ENCODE data around the gene C14orf180.

C14orf180 gene

DNA sequence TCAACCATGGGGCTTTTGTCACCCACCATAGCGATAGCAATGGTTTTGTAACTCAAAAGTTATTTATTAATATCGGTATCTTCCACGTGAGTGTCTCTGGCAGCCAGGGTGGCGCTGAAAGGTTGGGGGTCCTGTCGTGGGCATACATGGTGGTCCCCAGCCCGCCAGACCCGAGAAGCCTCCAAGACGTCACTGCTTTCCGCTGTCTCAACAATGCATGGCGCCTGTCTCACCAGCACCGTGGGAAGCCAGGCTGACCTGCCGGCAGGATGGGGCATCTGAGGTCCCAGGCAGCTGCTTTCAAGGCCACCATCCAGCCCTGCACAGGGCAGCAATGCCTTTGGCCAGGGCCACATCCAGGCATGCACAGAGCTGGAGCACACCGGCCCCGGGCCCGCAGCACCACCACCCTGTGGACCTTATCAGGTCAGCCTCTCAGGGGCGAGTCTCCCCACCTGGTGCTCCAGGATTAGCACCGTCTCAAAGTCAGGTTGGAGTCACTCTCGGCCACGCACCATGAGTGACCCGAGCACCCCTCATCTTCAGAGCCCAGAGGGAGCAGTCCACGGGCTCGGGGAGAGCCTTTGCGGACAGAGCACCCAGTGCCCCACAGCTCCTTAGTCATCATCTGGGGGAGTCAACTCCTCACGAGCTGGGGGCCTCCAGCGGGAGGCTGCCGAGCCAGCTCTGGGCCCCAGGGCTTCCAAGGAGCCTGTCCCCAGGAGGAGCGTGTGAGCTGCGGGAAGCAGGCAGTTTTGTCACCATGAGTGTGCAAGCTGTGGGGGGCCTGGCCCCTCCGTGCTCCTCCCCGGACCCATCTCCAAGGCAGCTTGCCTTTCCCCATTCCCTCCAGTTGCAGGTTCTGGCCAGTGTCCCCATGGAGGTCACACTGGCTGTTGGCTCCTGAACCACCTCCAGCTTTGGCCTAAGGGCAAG is 14.6 kb upstream of the C14orf180 start:
- Mint-ChIP-seq H3K9me3 (no peaks in the 10 kb centered on the region), H3K4me3 (no peak overlapping the region), H3K4me1 (no peaks in the 10 kb centered on the region), H3K27me3 (peaks cover 2% of the 10 kb centered on the region), H3K27ac (no peak overlapping the region), H3K36me3 (no peaks in the 10 kb centered on the region)

GRCh38 chr14:104567141-104567956 is 12.2 kb upstream of the C14orf180 start:
- Mint-ChIP-seq H3K36me3 (no peaks in the 10 kb centered on the region), H3K9me3 (no peaks in the 10 kb centered on the region), H3K27ac (no peak overlapping the region), H3K4me1 (no peaks in the 10 kb centered on the region), H3K27me3 (peaks cover 2% of the 10 kb centered on the region), H3K4me3 (no peak overlapping the region)

- Mint-ChIP-seq H3K9me3 (no peaks in the 10 kb centered on the region), H3K4me1 (no peaks in the 10 kb centered on the region), H3K27ac (no peak overlapping the region), H3K36me3 (no peaks in the 10 kb centered on the region), H3K4me3 (no peak overlapping the region), H3K27me3 (peaks cover 2% of the 10 kb centered on the region)
Observed at GRCh38 chr14:104567957-104568225, 11.7 kb upstream of the C14orf180 start.

DNA sequence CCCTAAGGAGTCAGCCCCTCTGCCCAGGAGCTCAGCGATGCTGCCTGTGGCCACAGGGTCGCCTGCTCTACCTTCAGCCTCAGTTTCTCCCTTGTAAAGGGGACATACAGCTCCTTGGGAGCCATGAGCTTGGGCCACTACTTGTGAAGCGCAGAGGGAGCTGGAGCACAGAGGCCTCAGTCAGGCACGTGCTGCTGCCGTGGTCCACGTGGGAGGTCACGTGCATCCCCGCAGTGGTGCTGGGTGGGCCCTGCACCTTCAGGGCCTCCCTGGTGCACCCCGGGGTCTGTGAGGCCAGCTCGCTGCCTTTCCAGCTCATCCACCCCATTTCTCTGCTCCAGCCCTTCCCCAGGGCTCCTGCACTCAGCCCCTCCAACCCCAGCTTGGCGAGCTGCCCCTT is 10.9 kb upstream of the C14orf180 start:
- Mint-ChIP-seq H3K4me3 (no peak overlapping the region), H3K4me1 (no peaks in the 10 kb centered on the region), H3K27me3 (peaks cover 2% of the 10 kb centered on the region), H3K36me3 (no peaks in the 10 kb centered on the region), H3K9me3 (no peaks in the 10 kb centered on the region), H3K27ac (no peak overlapping the region)

GRCh38 chr14:104569435-104569834 is 10.1 kb upstream of the C14orf180 start:
- no peaks in the 10 kb centered on the region for H3K4me1 Mint-ChIP-seq
- H3K27me3 Mint-ChIP-seq = peaks cover 2% of the 10 kb centered on the region
- no peak overlapping the region for H3K27ac Mint-ChIP-seq

GRCh38 chr14:104571246-104571645 is 8.3 kb upstream of the C14orf180 start:
- Mint-ChIP-seq H3K9me3 (no peaks in the 10 kb centered on the region), H3K36me3 (no peaks in the 10 kb centered on the region), H3K4me3 (no peak overlapping the region), H3K4me1 (no peaks in the 10 kb centered on the region), H3K27ac (no peak overlapping the region), H3K27me3 (no peaks in the 10 kb centered on the region)

More at GRCh38 chr14:104569435-104569834, 10.1 kb upstream of the C14orf180 start:
- H3K9me3 Mint-ChIP-seq = no peaks in the 10 kb centered on the region
- H3K4me3 Mint-ChIP-seq = no peak overlapping the region
- H3K36me3 Mint-ChIP-seq = no peaks in the 10 kb centered on the region

- no peaks in the 10 kb centered on the region for H3K36me3 Mint-ChIP-seq
- no peaks in the 10 kb centered on the region for H3K27me3 Mint-ChIP-seq
- H3K4me3 Mint-ChIP-seq = no peak overlapping the region
- no peak overlapping the region for H3K27ac Mint-ChIP-seq
- no peaks in the 10 kb centered on the region for H3K4me1 Mint-ChIP-seq
- no peaks in the 10 kb centered on the region for H3K9me3 Mint-ChIP-seq
Observed at GRCh38 chr14:104572024-104572626, 7.4 kb upstream of the C14orf180 start.

GRCh38 chr14:104572668-104573067 is 6.9 kb upstream of the C14orf180 start:
- no peaks in the 10 kb centered on the region for H3K27me3 Mint-ChIP-seq
- no peak overlapping the region for H3K27ac Mint-ChIP-seq
- no peaks in the 10 kb centered on the region for H3K36me3 Mint-ChIP-seq
- no peaks in the 10 kb centered on the region for H3K9me3 Mint-ChIP-seq
- H3K4me1 Mint-ChIP-seq = no peaks in the 10 kb centered on the region
- H3K4me3 Mint-ChIP-seq = no peak overlapping the region

DNA sequence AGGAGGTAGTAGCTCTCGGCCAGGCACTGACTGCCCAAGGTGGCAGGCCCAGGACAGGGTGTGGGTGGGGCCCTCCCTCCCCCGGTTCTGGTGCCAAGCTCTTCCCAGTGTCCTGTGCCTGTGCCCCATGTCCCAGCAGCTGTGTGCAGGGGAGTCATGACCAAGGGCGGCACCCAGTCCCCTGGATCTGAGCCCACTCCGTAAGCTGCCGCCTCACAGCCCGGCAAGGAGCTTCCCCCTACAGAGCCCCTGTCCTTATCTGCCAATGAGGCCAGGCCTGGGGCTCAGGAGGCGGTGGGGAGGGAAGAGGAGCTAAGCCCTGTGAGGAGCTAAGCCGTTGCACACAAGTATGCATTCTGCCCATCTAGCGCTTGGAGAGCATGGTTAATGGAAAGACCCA is 5.6 kb upstream of the C14orf180 start:
- H3K27me3 Mint-ChIP-seq = no peaks in the 10 kb centered on the region
- H3K9me3 Mint-ChIP-seq = no peaks in the 10 kb centered on the region

GRCh38 chr14:104574536-104574935 is 5.0 kb upstream of the C14orf180 start:
- Mint-ChIP-seq H3K4me1 (no peaks in the 10 kb centered on the region), H3K27ac (no peak overlapping the region), H3K36me3 (no peaks in the 10 kb centered on the region), H3K27me3 (no peaks in the 10 kb centered on the region), H3K4me3 (no peak overlapping the region), H3K9me3 (no peaks in the 10 kb centered on the region)

More for the DNA sequence above, 5.6 kb upstream of the C14orf180 start:
- no peak overlapping the region for H3K27ac Mint-ChIP-seq
- no peaks in the 10 kb centered on the region for H3K36me3 Mint-ChIP-seq
- no peaks in the 10 kb centered on the region for H3K4me1 Mint-ChIP-seq
- no peak overlapping the region for H3K4me3 Mint-ChIP-seq

DNA sequence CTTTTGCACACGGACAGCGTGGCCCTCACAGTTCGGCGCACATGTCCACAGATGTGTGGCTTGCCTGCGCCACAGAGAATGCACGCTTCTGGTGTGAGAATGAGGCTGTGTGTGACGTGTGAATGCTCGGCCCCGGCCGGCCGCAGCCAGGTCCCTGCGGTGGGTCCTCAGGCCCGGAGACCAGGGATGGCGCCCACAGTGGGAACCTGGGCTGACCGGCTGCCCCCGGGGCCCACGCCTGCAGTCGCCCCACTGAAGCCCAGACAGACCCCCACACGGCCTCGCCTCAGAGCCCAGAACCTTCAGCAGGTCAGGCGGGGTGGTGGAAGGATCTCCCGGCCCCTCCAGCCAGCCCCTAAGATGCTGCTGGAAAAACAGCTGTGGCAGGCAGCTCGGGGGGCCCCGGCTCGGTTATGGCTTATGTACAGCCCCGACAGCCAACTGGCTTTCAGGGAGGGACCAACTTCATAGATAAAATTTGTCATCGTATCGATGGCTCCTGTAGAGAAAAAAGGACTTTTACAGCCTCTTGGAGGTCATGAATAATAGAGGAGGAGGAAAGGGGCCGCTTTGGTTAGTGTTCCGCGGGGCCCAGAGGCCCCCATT is 4.5 kb upstream of the C14orf180 start:
- H3K27ac Mint-ChIP-seq = no peak overlapping the region

DNA sequence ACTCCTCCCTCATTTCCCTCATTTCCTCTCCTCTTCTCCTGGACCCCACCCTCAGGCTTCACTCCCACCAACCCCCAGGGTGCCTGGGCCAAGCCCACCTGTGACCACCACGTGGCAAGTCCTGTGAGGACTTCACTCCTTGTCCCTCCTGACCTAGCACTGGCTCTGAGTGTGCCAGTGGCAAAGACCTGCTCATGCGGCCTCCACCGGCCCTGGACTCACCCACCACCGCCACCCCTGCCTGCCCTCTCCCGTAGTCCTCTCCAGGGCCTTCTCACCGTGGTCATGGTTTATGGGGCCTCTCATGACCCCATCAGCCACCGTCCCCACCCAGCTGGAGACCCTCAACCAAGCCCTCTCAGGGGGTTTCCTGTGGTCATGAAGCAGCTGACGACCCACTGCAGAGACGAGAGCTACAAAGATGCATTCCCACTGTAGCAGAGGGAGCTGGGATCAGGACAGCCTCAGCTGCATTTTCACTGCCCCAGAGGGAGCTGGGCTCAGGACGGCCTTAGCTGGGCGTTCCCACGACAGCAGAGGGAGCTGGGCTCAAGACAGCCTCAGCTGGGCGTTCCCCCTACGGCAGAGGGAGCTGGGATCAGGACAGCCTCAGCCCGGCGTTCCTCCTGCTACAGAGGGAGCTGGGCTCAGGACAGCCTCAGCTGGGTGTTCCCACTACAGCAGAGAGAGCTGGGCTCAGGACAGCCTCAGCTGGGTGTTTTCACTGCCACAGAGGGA is 3.2 kb upstream of the C14orf180 start:
- H3K4me3 Mint-ChIP-seq = no peak overlapping the region
- H3K27ac Mint-ChIP-seq = no peak overlapping the region
- no peaks in the 10 kb centered on the region for H3K27me3 Mint-ChIP-seq
- H3K9me3 Mint-ChIP-seq = no peaks in the 10 kb centered on the region
- no peaks in the 10 kb centered on the region for H3K36me3 Mint-ChIP-seq
- no peaks in the 10 kb centered on the region for H3K4me1 Mint-ChIP-seq

More for the DNA sequence above, 4.5 kb upstream of the C14orf180 start:
- Mint-ChIP-seq H3K36me3 (no peaks in the 10 kb centered on the region), H3K27me3 (no peaks in the 10 kb centered on the region), H3K4me3 (no peak overlapping the region), H3K9me3 (no peaks in the 10 kb centered on the region), H3K4me1 (no peaks in the 10 kb centered on the region)

- H3K36me3 Mint-ChIP-seq = no peaks in the 10 kb centered on the region
- H3K27me3 Mint-ChIP-seq = no peaks in the 10 kb centered on the region
- no peak overlapping the region for H3K4me3 Mint-ChIP-seq
- no peak overlapping the region for H3K27ac Mint-ChIP-seq
- H3K9me3 Mint-ChIP-seq = no peaks in the 10 kb centered on the region
- no peaks in the 10 kb centered on the region for H3K4me1 Mint-ChIP-seq
Observed at GRCh38 chr14:104576970-104577332, 2.6 kb upstream of the C14orf180 start.

DNA sequence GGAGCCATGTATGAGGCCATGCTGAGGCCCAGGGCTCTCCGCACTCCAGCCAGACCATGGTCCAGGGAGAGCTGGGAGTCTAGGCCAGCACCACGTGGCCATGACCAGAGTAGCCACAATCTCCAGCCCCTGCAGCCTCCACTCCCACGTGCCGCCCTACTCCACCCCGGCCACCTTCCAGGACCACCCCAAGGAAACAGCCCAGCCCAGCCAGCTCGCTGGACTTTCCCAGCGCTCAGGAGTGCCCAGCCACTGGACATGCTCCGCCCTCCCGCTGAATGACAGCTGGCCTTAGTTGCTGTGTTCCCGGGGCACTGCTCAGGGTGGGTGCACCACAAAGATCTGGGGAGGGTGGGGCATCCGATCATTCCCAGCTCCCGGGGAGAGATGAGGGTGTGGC is 2.1 kb upstream of the C14orf180 start:
- Mint-ChIP-seq H3K36me3 (no peaks in the 10 kb centered on the region), H3K4me1 (no peaks in the 10 kb centered on the region), H3K9me3 (no peaks in the 10 kb centered on the region), H3K27me3 (no peaks in the 10 kb centered on the region), H3K27ac (no peak overlapping the region), H3K4me3 (no peak overlapping the region)

DNA sequence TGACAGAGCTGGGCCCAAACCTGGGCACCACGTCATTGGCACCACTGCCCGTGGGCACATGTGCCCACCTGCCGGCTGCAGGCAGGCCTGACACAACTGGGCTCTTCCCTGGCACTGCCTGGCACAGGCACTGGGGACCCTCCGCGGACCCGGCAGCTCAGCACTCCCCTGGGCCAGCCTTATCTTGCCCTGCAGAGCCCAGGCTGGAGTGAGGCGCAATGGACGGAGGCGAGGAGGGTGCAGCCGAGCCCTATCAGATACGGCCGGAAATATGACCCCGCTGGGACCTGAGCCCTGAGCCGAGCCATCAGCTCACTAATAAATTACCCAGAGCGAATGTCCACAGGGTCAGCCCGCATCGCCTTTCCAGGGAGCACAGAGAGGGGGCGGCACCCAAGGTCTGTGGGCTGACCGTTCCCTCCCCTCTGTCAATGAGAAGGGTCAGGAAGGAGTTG is 1.7 kb upstream of the C14orf180 start:
- no peaks in the 10 kb centered on the region for H3K27me3 Mint-ChIP-seq
- no peaks in the 10 kb centered on the region for H3K36me3 Mint-ChIP-seq
- no peak overlapping the region for H3K27ac Mint-ChIP-seq
- no peaks in the 10 kb centered on the region for H3K9me3 Mint-ChIP-seq
- no peak overlapping the region for H3K4me3 Mint-ChIP-seq
- H3K4me1 Mint-ChIP-seq = no peaks in the 10 kb centered on the region
